ENCODE results near the gene JOSD1. TPM values are rescaled to one million over a fixed set of nuclear protein-coding genes. Genes with fewer than 3 reads are reported as not detected.
A peak's percentile ranks its signal among the peaks of the same experiment; 100 is the strongest.

Gene JOSD1
- total RNA-seq (10 to 100 TPM; 36.4 to 51.0 TPM), polyA plus RNA-seq (ENCODE audit: insufficient read length in 2 of 2) (10 to 100 TPM; 35.4 to 43.1 TPM)
- long read RNA-seq, donor 1, transcript JOSD1-201 (4 exons, 3,648 nt): major isoform, 6 of 9 reads
- long read RNA-seq, donor 1, partial matches to known transcripts: 0 of 9 reads
- long read RNA-seq, donor 1, other reads (novel, unspliced or antisense): 0 of 9 reads
- long read RNA-seq, donor 2, partial matches to known transcripts: 0 of 3 reads
- long read RNA-seq, donor 2, other reads (novel, unspliced or antisense): 0 of 3 reads
- long read RNA-seq, donor 3, partial matches to known transcripts: 11 of 19 reads
- long read RNA-seq, donor 3, other reads (novel, unspliced or antisense): 0 of 19 reads
- long read RNA-seq, donor 4, partial matches to known transcripts: 0 of 6 reads
- long read RNA-seq, donor 4, other reads (novel, unspliced or antisense): 0 of 6 reads

DNA sequence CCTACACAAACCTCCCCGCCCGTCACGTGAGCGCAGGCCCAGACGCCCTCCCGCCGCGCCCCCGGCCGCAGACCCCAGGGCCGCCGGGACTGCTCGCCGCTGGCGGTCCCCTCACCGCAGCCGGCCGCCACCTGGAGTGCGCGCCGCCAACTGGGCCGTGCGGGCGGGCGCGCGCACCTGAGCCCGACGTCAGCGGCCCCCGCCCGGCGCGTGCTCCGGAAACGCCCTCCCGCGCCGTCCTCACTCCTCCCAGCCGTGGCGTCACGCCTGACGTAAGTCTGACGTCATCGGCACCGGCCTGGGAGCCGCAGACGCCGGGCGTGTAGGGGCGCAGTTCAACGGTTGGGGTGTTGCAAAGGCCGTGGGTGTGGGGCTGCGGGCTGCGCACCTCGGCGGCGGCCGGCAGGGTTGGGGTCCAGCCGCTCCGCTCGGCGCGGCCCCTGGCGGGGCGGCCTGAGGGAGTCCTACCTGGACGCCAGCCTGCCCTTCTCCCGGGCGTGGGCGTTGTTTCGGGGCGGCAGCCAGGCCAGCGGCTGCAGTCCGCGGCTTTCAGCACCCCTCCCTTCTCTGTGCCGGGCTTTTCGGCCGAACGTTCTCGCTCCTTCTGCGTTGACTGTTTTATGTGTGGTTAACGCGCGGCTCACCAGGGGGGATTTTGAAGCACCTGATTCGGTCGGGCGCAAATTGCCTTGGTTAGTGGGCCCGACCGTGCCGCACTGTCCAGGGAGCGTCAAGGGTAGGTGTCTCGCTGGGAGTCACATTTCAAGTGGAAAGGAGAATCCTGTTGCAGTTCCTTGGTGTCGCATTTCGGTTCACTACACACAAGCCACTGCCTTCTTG, at the start of gene JOSD1:
TSS of gene JOSD1 (minus strand) at position 155 of the 840 bp plus-strand sequence. CDS start 956 bp downstream, outside the sequence.
- Histone ChIP-seq H3K36me3 (ENCODE audit: control insufficient read depth, insufficient read depth, low read length) (no peaks in the 10 kb centered on the region), H3K27me3 (ENCODE audit: control insufficient read depth, insufficient read depth, low read length) (no peaks in the 10 kb centered on the region), H3K4me3 (ENCODE audit: low read depth, low read length) (peak within 1 kb of the TSS; percentile 81), H3K27ac (ENCODE audit: low read depth, low read length) (peak within 1 kb of the TSS; percentile 85), H3K9me3 (ENCODE audit: control insufficient read depth, insufficient read depth, low read length) (no peaks in the 10 kb centered on the region), H3K4me1 (ENCODE audit: control insufficient read depth, insufficient read depth, low read length) (peaks cover 23% of the 10 kb centered on the region)
- peak; percentile 80 to 98 (median 92) for DNase-seq (ENCODE audit: low read depth in 4 of 6, low spot score in 6 of 6)
- under 1% methylated on average over 90 of the region's 94 CpGs for WGBS (ENCODE audit: insufficient coverage)

DNA sequence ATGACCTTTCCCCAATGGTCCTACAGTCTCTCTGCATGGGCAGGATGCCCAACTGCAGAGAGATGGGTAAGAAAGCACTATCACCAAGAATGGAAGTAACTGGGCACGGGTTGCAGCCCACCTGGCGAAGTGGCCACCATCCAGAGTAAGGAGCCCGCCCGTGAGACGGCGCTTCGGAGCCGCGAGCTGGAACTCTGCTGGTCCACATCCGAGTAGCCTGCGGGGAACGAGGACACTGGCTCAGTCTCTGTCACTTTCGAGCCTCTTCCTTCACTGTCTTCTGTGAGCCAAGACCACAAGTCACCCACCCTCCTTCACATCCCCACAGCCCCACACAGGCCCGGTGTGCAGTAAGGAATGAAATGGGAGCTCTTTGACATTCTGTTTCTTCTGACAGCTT, 49.4 kb upstream of the JOSD1 start:
- DNase-seq (ENCODE audit: low read depth in 4 of 6, low spot score in 6 of 6): no peak
- peaks cover 71% of the 10 kb centered on the region for H3K36me3 ChIP-seq (ENCODE audit: control insufficient read depth, insufficient read depth, low read length)
- peaks cover 19% of the 10 kb centered on the region for H3K4me1 ChIP-seq (ENCODE audit: control insufficient read depth, insufficient read depth, low read length)

DNA sequence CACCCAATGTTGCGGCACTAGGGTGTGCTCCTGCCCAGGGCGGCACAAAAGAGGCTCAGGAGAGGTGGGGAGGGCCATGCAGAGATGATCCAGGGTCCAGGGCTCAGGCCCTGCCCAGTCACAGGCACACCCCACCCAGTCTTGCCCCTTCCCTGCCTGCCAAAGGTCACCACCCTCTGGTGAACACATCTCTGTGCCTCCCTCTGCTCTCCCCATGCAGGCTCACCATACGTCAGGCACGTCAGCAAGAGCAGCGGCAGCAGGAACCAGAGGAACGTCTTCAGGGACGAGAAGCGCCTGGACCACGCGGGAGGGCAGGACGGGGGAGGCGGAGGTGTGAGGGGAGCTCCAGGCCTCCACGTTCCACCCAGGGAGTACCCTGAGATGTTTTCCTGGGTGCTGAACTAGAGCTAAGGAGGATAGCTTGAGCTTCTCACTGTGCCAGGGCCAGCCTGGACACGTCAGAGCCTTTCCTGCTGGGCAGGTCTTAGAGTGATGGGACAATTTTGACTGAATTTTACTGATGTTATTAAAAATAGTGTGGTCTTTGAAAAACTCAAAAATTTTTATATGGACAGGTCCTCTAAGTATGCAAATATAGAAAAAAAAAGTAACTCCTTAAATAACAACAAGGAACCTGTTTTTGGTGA, 47.9 kb upstream of the JOSD1 start:
- WGBS (ENCODE audit: insufficient coverage): 73% methylated on average over 12 of the region's 14 CpGs
- Histone ChIP-seq H3K4me3 (ENCODE audit: low read depth, low read length) (no peak overlapping the region), H3K9me3 (ENCODE audit: control insufficient read depth, insufficient read depth, low read length) (no peaks in the 10 kb centered on the region), H3K36me3 (ENCODE audit: control insufficient read depth, insufficient read depth, low read length) (peaks cover 86% of the 10 kb centered on the region), H3K27ac (ENCODE audit: low read depth, low read length) (no peak overlapping the region), H3K4me1 (ENCODE audit: control insufficient read depth, insufficient read depth, low read length) (peaks cover 8% of the 10 kb centered on the region), H3K27me3 (ENCODE audit: control insufficient read depth, insufficient read depth, low read length) (no peaks in the 10 kb centered on the region)
- no peak for DNase-seq (ENCODE audit: low read depth in 4 of 6, low spot score in 6 of 6)

More for the DNA sequence above, 49.4 kb upstream of the JOSD1 start:
- H3K9me3 ChIP-seq (ENCODE audit: control insufficient read depth, insufficient read depth, low read length): no peaks in the 10 kb centered on the region
- WGBS (ENCODE audit: insufficient coverage): 87% methylated on average over 14 of the region's 14 CpGs
- no peaks in the 10 kb centered on the region for H3K27me3 ChIP-seq (ENCODE audit: control insufficient read depth, insufficient read depth, low read length)
- no peak overlapping the region for H3K27ac ChIP-seq (ENCODE audit: low read depth, low read length)
- H3K4me3 ChIP-seq (ENCODE audit: low read depth, low read length): no peak overlapping the region

DNA sequence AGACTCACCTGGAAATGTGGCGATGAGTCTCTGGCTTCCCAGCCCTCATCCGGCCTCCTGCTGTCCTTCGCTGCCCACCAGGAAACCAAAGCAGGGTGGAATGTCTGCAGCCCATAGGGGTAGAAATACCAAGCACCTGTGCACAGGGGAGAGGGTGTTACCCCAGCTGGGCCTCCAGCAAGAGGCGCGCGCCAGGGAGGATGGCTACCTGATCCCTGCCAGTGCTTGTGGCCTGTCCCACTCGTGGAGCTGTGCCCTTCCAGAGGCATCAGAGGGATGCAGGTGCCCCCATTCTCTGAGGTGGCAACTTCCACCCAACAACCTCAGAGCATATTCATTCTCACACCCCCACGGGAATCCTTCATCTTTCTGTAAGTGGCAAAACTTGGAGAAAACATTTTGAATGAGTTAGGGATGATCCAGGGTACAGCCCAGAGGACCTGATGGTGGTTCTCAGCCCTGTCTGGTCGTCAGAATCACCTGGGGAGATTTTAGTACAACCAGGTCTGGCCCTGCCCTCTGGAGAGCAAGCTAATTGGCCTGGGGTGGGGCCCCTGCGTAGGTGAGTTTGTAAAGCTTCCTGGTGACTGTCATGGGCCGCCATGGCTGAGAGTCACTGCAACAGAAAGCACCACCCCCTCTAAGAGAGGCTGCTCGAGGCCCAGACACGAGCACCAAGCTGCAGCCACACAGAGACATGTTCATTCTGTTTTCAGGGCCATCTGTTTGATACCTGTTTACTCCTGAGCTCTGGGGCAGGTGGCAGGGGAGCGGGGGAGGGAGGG, 45.1 kb upstream of the JOSD1 start:
- Histone ChIP-seq H3K27me3 (ENCODE audit: control insufficient read depth, insufficient read depth, low read length) (no peaks in the 10 kb centered on the region), H3K4me1 (ENCODE audit: control insufficient read depth, insufficient read depth, low read length) (peaks cover 3% of the 10 kb centered on the region), H3K27ac (ENCODE audit: low read depth, low read length) (no peak overlapping the region), H3K4me3 (ENCODE audit: low read depth, low read length) (no peak overlapping the region), H3K36me3 (ENCODE audit: control insufficient read depth, insufficient read depth, low read length) (peaks cover 94% of the 10 kb centered on the region), H3K9me3 (ENCODE audit: control insufficient read depth, insufficient read depth, low read length) (no peaks in the 10 kb centered on the region)
- WGBS (ENCODE audit: insufficient coverage): 90% methylated on average over 11 of the region's 14 CpGs
- DNase-seq (ENCODE audit: low read depth in 4 of 6, low spot score in 6 of 6): no peak

DNA sequence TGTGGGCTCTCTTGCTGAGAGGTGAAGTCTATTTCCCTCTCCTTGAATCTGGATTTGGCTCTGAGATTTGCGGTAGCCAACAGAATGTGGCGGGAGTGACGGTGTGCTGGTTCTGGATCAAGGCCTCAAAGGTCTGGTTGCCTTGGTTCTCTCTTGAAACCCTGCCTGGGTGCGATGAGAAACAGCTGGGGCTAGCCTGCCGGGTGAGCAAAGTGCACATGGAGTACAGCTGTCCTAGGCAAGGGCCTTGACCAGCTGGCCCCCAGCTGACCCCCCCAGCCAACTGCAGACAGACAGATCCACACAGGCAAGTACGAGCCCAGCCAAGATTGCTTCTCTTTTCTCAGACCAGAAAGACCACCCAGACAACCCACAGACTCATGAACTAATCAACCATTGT, 44.2 kb upstream of the JOSD1 start:
- H3K4me3 ChIP-seq (ENCODE audit: low read depth, low read length): no peak overlapping the region
- H3K4me1 ChIP-seq (ENCODE audit: control insufficient read depth, insufficient read depth, low read length): peaks cover 9% of the 10 kb centered on the region
- H3K27me3 ChIP-seq (ENCODE audit: control insufficient read depth, insufficient read depth, low read length): no peaks in the 10 kb centered on the region
- H3K9me3 ChIP-seq (ENCODE audit: control insufficient read depth, insufficient read depth, low read length): no peaks in the 10 kb centered on the region
- 85% methylated on average over 5 of the region's 6 CpGs for WGBS (ENCODE audit: insufficient coverage)
- no peak overlapping the region for H3K27ac ChIP-seq (ENCODE audit: low read depth, low read length)
- DNase-seq (ENCODE audit: low read depth in 4 of 6, low spot score in 6 of 6): no peak
- peaks cover 94% of the 10 kb centered on the region for H3K36me3 ChIP-seq (ENCODE audit: control insufficient read depth, insufficient read depth, low read length)

DNA sequence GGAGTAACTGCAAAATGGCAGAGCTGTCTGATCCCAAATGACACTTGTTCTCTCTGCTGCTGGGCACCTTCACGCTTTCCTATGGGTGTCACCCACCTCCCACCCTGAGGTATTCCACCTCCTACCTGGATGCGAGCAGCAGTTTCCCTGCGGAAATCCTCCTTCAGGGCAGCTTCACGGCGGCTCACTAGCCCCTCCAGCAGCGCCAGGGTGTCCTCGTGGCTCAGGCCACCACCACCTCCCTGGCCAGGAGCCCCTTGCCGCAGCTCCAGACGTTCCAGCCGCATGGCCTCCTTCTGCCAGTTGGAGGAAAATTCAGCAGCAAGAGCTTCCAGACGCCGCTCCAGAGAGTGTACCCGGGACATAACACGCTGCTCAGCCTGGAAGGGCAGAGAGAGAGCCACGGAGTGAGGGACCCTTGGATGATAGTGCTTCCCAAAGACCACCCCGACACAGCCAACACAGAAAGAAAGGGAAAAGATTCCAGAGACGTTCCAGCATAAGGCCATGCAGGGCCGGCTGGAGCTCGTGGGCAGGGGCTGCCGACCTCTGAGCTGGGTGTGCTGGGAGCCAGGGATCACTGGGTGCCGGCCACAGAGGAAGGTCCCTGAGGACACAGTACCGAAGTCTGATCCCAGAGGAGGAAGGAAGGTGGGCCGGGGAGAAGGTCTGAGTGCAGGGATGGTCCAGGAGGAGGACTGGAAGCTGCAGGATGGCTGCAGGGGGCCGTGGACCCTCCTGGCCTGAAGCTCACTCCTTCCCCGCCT, 41.6 kb upstream of the JOSD1 start:
- H3K36me3 ChIP-seq (ENCODE audit: control insufficient read depth, insufficient read depth, low read length): peaks cover 95% of the 10 kb centered on the region
- H3K9me3 ChIP-seq (ENCODE audit: control insufficient read depth, insufficient read depth, low read length): no peaks in the 10 kb centered on the region
- H3K27me3 ChIP-seq (ENCODE audit: control insufficient read depth, insufficient read depth, low read length): no peaks in the 10 kb centered on the region
- no peak overlapping the region for H3K4me3 ChIP-seq (ENCODE audit: low read depth, low read length)
- WGBS (ENCODE audit: insufficient coverage): 91% methylated on average over 25 of the region's 25 CpGs
- H3K4me1 ChIP-seq (ENCODE audit: control insufficient read depth, insufficient read depth, low read length): peaks cover 9% of the 10 kb centered on the region
- no peak for DNase-seq (ENCODE audit: low read depth in 4 of 6, low spot score in 6 of 6)
- H3K27ac ChIP-seq (ENCODE audit: low read depth, low read length): no peak overlapping the region

DNA sequence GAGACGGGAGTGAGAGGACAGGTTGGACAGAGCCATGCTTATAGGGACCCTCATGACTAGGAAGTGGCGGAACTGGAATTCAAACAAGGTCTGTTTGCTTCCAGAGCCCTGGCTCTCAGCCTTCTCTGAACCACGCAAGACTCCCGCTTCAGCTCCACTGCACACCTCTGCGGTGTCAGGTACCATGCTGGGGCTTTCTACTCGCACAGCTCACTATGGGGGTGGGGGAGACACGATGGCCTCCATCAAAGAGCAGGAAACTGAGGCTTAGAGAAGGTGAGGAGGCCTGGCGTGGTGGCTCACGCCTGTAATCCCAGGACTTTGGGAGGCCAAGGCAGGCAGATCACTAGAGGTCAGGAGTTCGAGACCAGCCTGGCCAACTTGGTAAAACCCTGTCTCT, 40.8 kb upstream of the JOSD1 start:
- Histone ChIP-seq H3K4me1 (ENCODE audit: control insufficient read depth, insufficient read depth, low read length) (peaks cover 9% of the 10 kb centered on the region), H3K27ac (ENCODE audit: low read depth, low read length) (no peak overlapping the region), H3K9me3 (ENCODE audit: control insufficient read depth, insufficient read depth, low read length) (no peaks in the 10 kb centered on the region), H3K36me3 (ENCODE audit: control insufficient read depth, insufficient read depth, low read length) (peaks cover 100% of the 10 kb centered on the region), H3K27me3 (ENCODE audit: control insufficient read depth, insufficient read depth, low read length) (no peaks in the 10 kb centered on the region), H3K4me3 (ENCODE audit: low read depth, low read length) (no peak overlapping the region)
- DNase-seq (ENCODE audit: low read depth in 4 of 6, low spot score in 6 of 6): no peak
- 98% methylated on average over 8 of the region's 10 CpGs for WGBS (ENCODE audit: insufficient coverage)

DNA sequence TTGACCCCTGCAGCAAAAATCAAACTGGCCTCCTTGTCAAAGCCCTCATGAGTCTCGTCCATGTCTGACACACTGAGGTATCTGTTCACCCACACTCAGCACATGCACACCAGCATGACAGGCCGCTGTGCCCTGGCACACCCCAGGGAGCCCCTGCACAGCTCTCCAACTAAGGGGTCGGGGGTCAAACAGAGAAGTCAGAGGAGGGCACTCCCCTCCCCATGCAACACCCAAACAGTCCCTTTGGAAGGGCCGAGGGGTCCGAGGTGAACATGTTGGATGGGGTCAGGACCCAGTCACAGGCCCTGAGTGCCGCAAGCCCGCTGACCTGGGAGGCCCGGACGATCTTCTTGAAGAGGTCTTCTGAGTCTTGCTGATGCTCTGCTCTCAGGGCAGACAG, 40.4 kb upstream of the JOSD1 start:
- Histone ChIP-seq H3K9me3 (ENCODE audit: control insufficient read depth, insufficient read depth, low read length) (no peaks in the 10 kb centered on the region), H3K36me3 (ENCODE audit: control insufficient read depth, insufficient read depth, low read length) (peaks cover 100% of the 10 kb centered on the region), H3K27ac (ENCODE audit: low read depth, low read length) (no peak overlapping the region), H3K4me1 (ENCODE audit: control insufficient read depth, insufficient read depth, low read length) (peaks cover 9% of the 10 kb centered on the region), H3K4me3 (ENCODE audit: low read depth, low read length) (no peak overlapping the region), H3K27me3 (ENCODE audit: control insufficient read depth, insufficient read depth, low read length) (no peaks in the 10 kb centered on the region)
- no peak for DNase-seq (ENCODE audit: low read depth in 4 of 6, low spot score in 6 of 6)
- 92% methylated on average over 8 of the region's 9 CpGs for whole genome bisulfite sequencing (ENCODE audit: insufficient coverage)
